SK-N-MC (cell line): ENCODE measurements around the gene SH2D2A.

Experiments used
- EZH2 ChIP-seq: fragments of 200-600 bp; sonication (generic); IDR thresholded peaks from one replicate; pipeline ENCODE4 v1.6.1; 2017; ENCODE audit warnings: antibody characterized with exemption
- FOXP2 ChIP-seq: optimal IDR thresholded peaks from 2 replicates; pipeline ENCODE3; 2011; ENCODE audit warnings: mild to moderate bottlenecking, moderate library complexity; ENCODE audit not compliant: insufficient read depth; ENCODE audit errors: extremely low read length, control extremely low read depth
- POLR2AphosphoS5 ChIP-seq: IDR thresholded peaks from 2 replicates; pipeline ENCODE4 v1.6.1; 2012; ENCODE audit warnings: mild to moderate bottlenecking, low read depth, low read length, borderline replicate concordance

GRCh38 chr1:156859523-156860112, 43.0 kb upstream of the SH2D2A start:
- TF ChIP-seq POLR2AphosphoS5 (no peak), EZH2 (no peak), FOXP2 (no peak)
